Loucy (cell line): ENCODE results near the gene FBXL2.

ENCODE experiments used
- H2AFZ ChIP-seq: fragments of 200-600 bp; sonication (generic); 2 replicates; pipeline ENCODE4 v1.6.0; 2016; ENCODE audit warnings: antibody characterized with exemption, mild to moderate bottlenecking, low read length, moderate library complexity
- H3F3A ChIP-seq: fragments of 200-600 bp; 2 replicates; pipeline ENCODE4 v1.6.0; 2016; ENCODE audit warnings: antibody characterized with exemption, low read depth, mild to moderate bottlenecking
- H3K27me3 ChIP-seq: fragments of 200-600 bp; sonication (generic); 2 replicates; pipeline ENCODE4 v1.6.1; 2014; ENCODE audit warnings: low read length, mild to moderate bottlenecking; ENCODE audit not compliant: insufficient read depth, poor library complexity, severe bottlenecking
- H3K36me3 ChIP-seq: fragments of 200-600 bp; sonication (generic); 2 replicates; pipeline ENCODE4 v1.6.1; 2016; ENCODE audit warnings: low read length; ENCODE audit not compliant: insufficient read depth
- H3K4me1 ChIP-seq: fragments of 200-600 bp; sonication (generic); 2 replicates; pipeline ENCODE4 v1.5.1; 2014; ENCODE audit warnings: low read length, mild to moderate bottlenecking; ENCODE audit not compliant: insufficient read depth, poor library complexity, severe bottlenecking
- H3K4me2 ChIP-seq: fragments of 200-600 bp; sonication (generic); 2 replicates; pipeline ENCODE4 v1.6.0; 2014; ENCODE audit warnings: antibody characterized with exemption, low read length, low read depth, mild to moderate bottlenecking; ENCODE audit not compliant: poor library complexity, severe bottlenecking
- H3K4me3 ChIP-seq: fragments of 200-600 bp; sonication (generic); 2 replicates; pipeline ENCODE4 v1.5.1; 2014; ENCODE audit warnings: low read length, mild to moderate bottlenecking, mixed read lengths; ENCODE audit not compliant: poor library complexity, severe bottlenecking
- H3K79me2 ChIP-seq: fragments of 200-600 bp; sonication (generic); 2 replicates; pipeline ENCODE4 v1.6.1; 2014; ENCODE audit warnings: low read length; ENCODE audit not compliant: insufficient read depth
- H3K9ac ChIP-seq: fragments of 200-600 bp; sonication (generic); 2 replicates; pipeline ENCODE4 v1.6.0; 2014; ENCODE audit warnings: mild to moderate bottlenecking, low read depth, low read length, moderate library complexity; ENCODE audit not compliant: poor library complexity, severe bottlenecking
- H3K9me2 ChIP-seq: fragments of 200-600 bp; sonication (generic); replicated peaks from 2 replicates; pipeline ENCODE4 v1.6.1; 2016; ENCODE audit warnings: low read depth, low read length, mixed read lengths
- H3K9me3 ChIP-seq: fragments of 200-600 bp; sonication (generic); 2 replicates; pipeline ENCODE4 v1.6.1; 2014; ENCODE audit warnings: mild to moderate bottlenecking, antibody characterized with exemption, low read length, low read depth; ENCODE audit not compliant: insufficient read depth
- H4K20me1 ChIP-seq: fragments of 200-600 bp; sonication (generic); 2 replicates; pipeline ENCODE4 v1.6.0; 2014; ENCODE audit warnings: antibody characterized with exemption, low read length, mild to moderate bottlenecking; ENCODE audit not compliant: insufficient read depth, poor library complexity, severe bottlenecking
- EZH2phosphoT487 ChIP-seq: fragments of 200-600 bp; IDR thresholded peaks from 2 replicates; pipeline ENCODE4 v1.6.1; 2018; ENCODE audit warnings: antibody characterized with exemption, mild to moderate bottlenecking, moderate library complexity, borderline replicate concordance
- TF ChIP-seq, protein P1 (sequence below): fragments of 200-600 bp; sonication (generic); conservative IDR thresholded peaks from 2 replicates; pipeline ENCODE4 v1.5.1; 2014; ENCODE audit warnings: mild to moderate bottlenecking, antibody characterized with exemption, low read length

The FBXL2 gene

DNA sequence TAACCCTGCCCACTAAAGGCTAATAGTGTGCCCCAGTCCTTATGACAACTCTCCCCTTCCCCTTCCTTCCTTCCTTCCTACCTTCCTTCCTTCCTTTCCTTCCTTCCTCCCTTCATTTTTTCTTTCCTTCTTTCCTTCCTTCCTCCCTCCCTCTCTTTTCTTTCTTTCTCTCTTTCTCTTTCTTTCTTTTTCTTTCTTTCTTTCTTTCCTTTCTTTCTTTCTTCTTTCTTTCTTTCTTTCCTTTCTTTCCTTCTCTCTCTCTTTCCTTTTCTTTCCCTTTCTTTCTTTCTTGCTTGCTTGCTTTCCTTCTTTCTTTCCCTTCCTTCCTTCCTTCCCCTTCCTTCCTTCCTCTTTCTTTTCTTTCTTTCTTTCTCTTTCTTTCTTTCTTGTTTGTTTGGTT, 30.5 kb upstream of the FBXL2 start:
- no peaks in the 10 kb centered on the region for H3K36me3 ChIP-seq
- H3K79me2 ChIP-seq, result no peaks in the 10 kb centered on the region
- no peaks in the 10 kb centered on the region for H3F3A ChIP-seq
- H3K9me3 ChIP-seq, result no peaks in the 10 kb centered on the region
- H2AFZ ChIP-seq, result no peak overlapping the region
- TF ChIP-seq, protein P1, sequence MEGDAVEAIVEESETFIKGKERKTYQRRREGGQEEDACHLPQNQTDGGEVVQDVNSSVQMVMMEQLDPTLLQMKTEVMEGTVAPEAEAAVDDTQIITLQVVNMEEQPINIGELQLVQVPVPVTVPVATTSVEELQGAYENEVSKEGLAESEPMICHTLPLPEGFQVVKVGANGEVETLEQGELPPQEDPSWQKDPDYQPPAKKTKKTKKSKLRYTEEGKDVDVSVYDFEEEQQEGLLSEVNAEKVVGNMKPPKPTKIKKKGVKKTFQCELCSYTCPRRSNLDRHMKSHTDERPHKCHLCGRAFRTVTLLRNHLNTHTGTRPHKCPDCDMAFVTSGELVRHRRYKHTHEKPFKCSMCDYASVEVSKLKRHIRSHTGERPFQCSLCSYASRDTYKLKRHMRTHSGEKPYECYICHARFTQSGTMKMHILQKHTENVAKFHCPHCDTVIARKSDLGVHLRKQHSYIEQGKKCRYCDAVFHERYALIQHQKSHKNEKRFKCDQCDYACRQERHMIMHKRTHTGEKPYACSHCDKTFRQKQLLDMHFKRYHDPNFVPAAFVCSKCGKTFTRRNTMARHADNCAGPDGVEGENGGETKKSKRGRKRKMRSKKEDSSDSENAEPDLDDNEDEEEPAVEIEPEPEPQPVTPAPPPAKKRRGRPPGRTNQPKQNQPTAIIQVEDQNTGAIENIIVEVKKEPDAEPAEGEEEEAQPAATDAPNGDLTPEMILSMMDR, result no peak
- TF ChIP-seq EZH2phosphoT487, result no peak
- H3K4me2 ChIP-seq, result no peak overlapping the region
- H3K9ac ChIP-seq, result no peak overlapping the region
- no peaks in the 10 kb centered on the region for H3K27me3 ChIP-seq
- no peaks in the 10 kb centered on the region for H3K4me1 ChIP-seq
- H3K9me2 ChIP-seq, result no peaks in the 10 kb centered on the region
- H3K4me3 ChIP-seq, result no peak overlapping the region
- H4K20me1 ChIP-seq, result no peaks in the 10 kb centered on the region

DNA sequence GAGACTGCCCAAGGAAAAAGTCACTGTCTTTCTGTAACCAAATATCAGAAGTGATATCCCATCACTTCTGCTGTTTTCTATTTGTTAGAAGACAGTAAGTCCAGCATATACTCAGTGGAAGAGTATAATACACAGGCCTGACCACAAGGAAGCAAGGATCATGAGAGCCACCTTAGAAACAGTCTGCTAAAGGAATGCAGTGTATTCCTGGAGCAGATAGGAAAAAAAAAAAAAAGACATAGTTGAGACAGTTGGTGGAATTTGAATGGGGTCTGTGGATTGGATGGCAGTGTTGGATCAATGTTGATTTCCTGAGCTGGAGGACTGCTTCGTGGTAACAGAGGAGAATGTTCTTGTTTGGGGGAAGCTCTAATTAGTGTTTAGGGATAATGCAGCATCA, 26.5 kb upstream of the FBXL2 start:
- Histone ChIP-seq H3F3A (no peaks in the 10 kb centered on the region), H3K9me3 (no peaks in the 10 kb centered on the region), H3K4me1 (no peaks in the 10 kb centered on the region), H3K4me3 (no peak overlapping the region), H3K36me3 (no peaks in the 10 kb centered on the region), H3K4me2 (no peak overlapping the region), H3K79me2 (no peaks in the 10 kb centered on the region), H3K9me2 (no peaks in the 10 kb centered on the region), H3K9ac (no peak overlapping the region), H2AFZ (no peak overlapping the region), H3K27me3 (no peaks in the 10 kb centered on the region), H4K20me1 (no peaks in the 10 kb centered on the region)
- TF ChIP-seq, protein P1, result no peak
- TF ChIP-seq EZH2phosphoT487, result no peak

- TF ChIP-seq, protein P1, result no peak
- TF ChIP-seq EZH2phosphoT487, result no peak
- Histone ChIP-seq H3F3A (no peaks in the 10 kb centered on the region), H2AFZ (peak overlapping the region; percentile 43; the same call in 1 of the 2 replicates), H3K27me3 (no peaks in the 10 kb centered on the region), H3K9ac (no peak overlapping the region), H3K4me1 (no peaks in the 10 kb centered on the region), H3K9me3 (no peaks in the 10 kb centered on the region), H3K9me2 (no peaks in the 10 kb centered on the region), H3K36me3 (no peaks in the 10 kb centered on the region), H4K20me1 (no peaks in the 10 kb centered on the region), H3K4me2 (no peak overlapping the region), H3K4me3 (no peak overlapping the region), H3K79me2 (no peaks in the 10 kb centered on the region)
These were observed 21.0 kb upstream of the FBXL2 start for GRCh38 chr3:33256249-33256648.
